SK-N-MC (cell line): ENCODE data around the gene EIF1.

Experiments
- DNase-seq: peaks from one replicate; pipeline ENCODE4 v3.0.0-alpha.2; 2011; ENCODE audit warnings: low read depth, low spot score
- H3K27ac ChIP-seq: fragments of 200-600 bp; sonication (generic); 2 replicates; pipeline ENCODE4 v1.5.1; 2016; ENCODE audit warnings: mixed run types
- H3K36me3 ChIP-seq: fragments of 200-600 bp; sonication (generic); 2 replicates; pipeline ENCODE4 v1.6.1; 2017; ENCODE audit warnings: antibody characterized with exemption, low read length, mixed read lengths; ENCODE audit not compliant: insufficient read depth
- H3K4me3 ChIP-seq: fragments of 200-600 bp; sonication (generic); 2 replicates; pipeline ENCODE4 v1.5.1; 2016
- H3K9ac ChIP-seq: fragments of 200-600 bp; sonication (generic); 2 replicates; pipeline ENCODE4 v1.8.0; 2017; ENCODE audit warnings: mixed run types, mixed read lengths; ENCODE audit not compliant: insufficient read length
- H3K9me3 ChIP-seq: fragments of 200-600 bp; sonication (generic); 2 replicates; pipeline ENCODE4 v1.6.1; 2017; ENCODE audit warnings: low read depth, mild to moderate bottlenecking, antibody characterized with exemption, low read length, moderate library complexity, mixed read lengths
- EZH2 ChIP-seq: fragments of 200-600 bp; sonication (generic); IDR thresholded peaks from one replicate; pipeline ENCODE4 v1.6.1; 2017; ENCODE audit warnings: antibody characterized with exemption
- FOXP2 ChIP-seq: optimal IDR thresholded peaks from 2 replicates; pipeline ENCODE3; 2011; ENCODE audit warnings: mild to moderate bottlenecking, moderate library complexity; ENCODE audit not compliant: insufficient read depth; ENCODE audit errors: extremely low read length, control extremely low read depth
- POLR2AphosphoS5 ChIP-seq: IDR thresholded peaks from 2 replicates; pipeline ENCODE4 v1.6.1; 2012; ENCODE audit warnings: mild to moderate bottlenecking, low read depth, low read length, borderline replicate concordance

The EIF1 gene

GRCh38 chr17:41648411-41649195 is 40.1 kb upstream of the EIF1 start:
- TF ChIP-seq FOXP2, result peak; percentile 44
- TF ChIP-seq POLR2AphosphoS5, result no peak
- H3K36me3 ChIP-seq, result no peaks in the 10 kb centered on the region
- no peaks in the 10 kb centered on the region for H3K9me3 ChIP-seq
- H3K9ac ChIP-seq, result peak overlapping the region; percentile 60
- H3K4me3 ChIP-seq, result peak overlapping the region; percentile 61
- DNase-seq, result no peak
- peak overlapping the region; percentile 89 for H3K27ac ChIP-seq

- Histone ChIP-seq H3K27ac (peak overlapping the region; percentile 89), H3K9ac (no peak overlapping the region), H3K4me3 (no peak overlapping the region), H3K9me3 (no peaks in the 10 kb centered on the region), H3K36me3 (no peaks in the 10 kb centered on the region)
- TF ChIP-seq POLR2AphosphoS5 (no peak), FOXP2 (no peak), EZH2 (no peak)
- no peak for DNase-seq
These were observed 38.7 kb upstream of the EIF1 start for GRCh38 chr17:41649923-41650519.

GRCh38 chr17:41650794-41651624 is 37.7 kb upstream of the EIF1 start:
- H3K9me3 ChIP-seq, result no peaks in the 10 kb centered on the region
- no peak for TF ChIP-seq EZH2
- TF ChIP-seq POLR2AphosphoS5, result no peak
- TF ChIP-seq FOXP2, result no peak
- H3K36me3 ChIP-seq, result no peaks in the 10 kb centered on the region
- H3K27ac ChIP-seq, result peak overlapping the region; percentile 89
- no peak for DNase-seq
- H3K9ac ChIP-seq, result no peak overlapping the region
- H3K4me3 ChIP-seq, result no peak overlapping the region

- Histone ChIP-seq H3K4me3 (no peak overlapping the region), H3K9ac (no peak overlapping the region), H3K36me3 (no peaks in the 10 kb centered on the region), H3K27ac (0 out of 2 replicates have a peak overlapping the region, but pooled peaks have one; percentile 31), H3K9me3 (no peaks in the 10 kb centered on the region)
- DNase-seq, result no peak
- TF ChIP-seq POLR2AphosphoS5, result no peak
- TF ChIP-seq FOXP2, result no peak
- TF ChIP-seq EZH2, result no peak
These were observed 36.8 kb upstream of the EIF1 start for GRCh38 chr17:41651625-41652460.

- H3K4me3 ChIP-seq, result no peak overlapping the region
- 0 out of 2 replicates have a peak overlapping the region, but pooled peaks have one; percentile 14 for H3K27ac ChIP-seq
- no peak overlapping the region for H3K9ac ChIP-seq
- H3K9me3 ChIP-seq, result no peaks in the 10 kb centered on the region
- no peak for TF ChIP-seq POLR2AphosphoS5
- no peak for TF ChIP-seq EZH2
- no peak for TF ChIP-seq FOXP2
- H3K36me3 ChIP-seq, result no peaks in the 10 kb centered on the region
- DNase-seq, result no peak
These were observed 36.2 kb upstream of the EIF1 start for GRCh38 chr17:41652461-41652970.

GRCh38 chr17:41653421-41653820 is 35.3 kb upstream of the EIF1 start:
- H3K27ac ChIP-seq, result no peak overlapping the region
- no peak for DNase-seq
- no peak overlapping the region for H3K9ac ChIP-seq
- no peak overlapping the region for H3K4me3 ChIP-seq
- no peaks in the 10 kb centered on the region for H3K9me3 ChIP-seq
- no peaks in the 10 kb centered on the region for H3K36me3 ChIP-seq
- no peak for TF ChIP-seq POLR2AphosphoS5
- no peak for TF ChIP-seq EZH2
- TF ChIP-seq FOXP2, result no peak

GRCh38 chr17:41653892-41654677 is 34.6 kb upstream of the EIF1 start:
- TF ChIP-seq EZH2 (no peak), FOXP2 (no peak), POLR2AphosphoS5 (no peak)
- Histone ChIP-seq H3K9ac (no peak overlapping the region), H3K27ac (peak overlapping the region; percentile 10; the same call in 1 of the 2 replicates), H3K9me3 (no peaks in the 10 kb centered on the region), H3K4me3 (no peak overlapping the region), H3K36me3 (no peaks in the 10 kb centered on the region)
- DNase-seq, result no peak
